HCT116 (cell line): ENCODE measurements around the gene LRRC4C. TPM values are rescaled to one million over a fixed set of nuclear protein-coding genes. Genes with fewer than 3 reads are reported as not detected.

Experiments
- ATAC-seq: fragments of 200-7000 bp; cut with Tn5 transposase; 2 replicates; pipeline ENCODE4 v1.9.1; 2020; ENCODE audit warnings: mild to moderate bottlenecking, moderate library complexity
- BruUV-seq: library from RNA; stranded (reverse); fragments of 400-500 nt; replicated peaks from 2 replicates; lab custom pipeline; 2021; lab: Mats Ljungman, UMichigan
- CTCF ChIA-PET: fragments of 300-600 bp; sonication (Branson Sonifier 250); formaldehyde crosslinking; loops from one replicate; lab custom pipeline; 2021; ENCODE audit warnings: antibody characterized with exemption; lab: Charles Lee
- POLR2A ChIA-PET: fragments of 300-600, 350-600 bp; sonication (Branson Sonifier 250); formaldehyde crosslinking; loops from one replicate; lab custom pipeline; 2021; ENCODE audit warnings: antibody characterized with exemption; lab: Charles Lee
- RAD21 ChIA-PET, 2 experiments: fragments of 300-600 bp; sonication (Branson Sonifier 250); formaldehyde crosslinking; loops; one replicate each; lab custom pipeline; 2023; ENCODE audit warnings: low total read pairs in 2 of 2; ENCODE audit not compliant: uncharacterized antibody in 2 of 2, unreplicated experiment in 2 of 2, low non-redundant PET in 1 of 2; lab: Charles Lee
- DNase-seq: peaks from one replicate; pipeline ENCODE4 v3.0.0-alpha.2; 2010; ENCODE audit warnings: low read depth, low spot score
- H2AFZ ChIP-seq: fragments of 200-600 bp; shearing (Covaris generic), sonication (generic); 2 replicates; pipeline ENCODE4 v1.6.1; 2017; ENCODE audit warnings: low read depth, mixed run types, mixed read lengths, antibody characterized with exemption, low read length; ENCODE audit not compliant: poor library complexity, severe bottlenecking
- H3K27ac ChIP-seq: 2 replicates; pipeline ENCODE4 v1.5.1; 2012; ENCODE audit warnings: low read depth, low read length
- H3K27me3 ChIP-seq: fragments of 200-600 bp; sonication (generic); 2 replicates; pipeline ENCODE4 v1.6.1; 2016; ENCODE audit warnings: mixed run types, low read length, mixed read lengths; ENCODE audit not compliant: insufficient read depth
- H3K36me3 ChIP-seq, 2 experiments: fragments of 200-500 bp in 1 of 2; fragments of 200-600 bp in 1 of 2; sonication (Bioruptor generic) in 1 of 2; sonication (generic) in 1 of 2; 2 replicates each; pipeline versions ENCODE4 v1.5.1 to v1.6.1; 2014 to 2016; ENCODE audit warnings: low read length in 2 of 2, inconsistent platforms in 1 of 2, mixed read lengths in 1 of 2, mixed run types in 1 of 2; ENCODE audit not compliant: insufficient read depth in 2 of 2, control insufficient read depth in 1 of 2
- H3K4me1 ChIP-seq, 2 experiments: fragments of 200-600 bp in 1 of 2; sonication (generic) in 1 of 2; 2 replicates each; pipeline versions ENCODE4 v1.5.1 to v1.6.1; 2012 to 2017; ENCODE audit warnings: low read length in 2 of 2, inconsistent platforms in 1 of 2, mild to moderate bottlenecking in 1 of 2, mixed read lengths in 1 of 2, mixed run types in 1 of 2, moderate library complexity in 1 of 2; ENCODE audit not compliant: insufficient read depth in 2 of 2, control insufficient read depth in 1 of 2
- H3K4me2 ChIP-seq: fragments of 200-600 bp; sonication (generic); 2 replicates; pipeline ENCODE4 v1.6.1; 2017; ENCODE audit warnings: mixed run types, low read length, mixed read lengths
- H3K4me3 ChIP-seq, 2 experiments: fragments of 200-600 bp in 1 of 2; sonication (generic) in 1 of 2; replicated peaks in 1 of 2; 2 replicates each; pipeline ENCODE4 v1.5.1; 2011 to 2016; ENCODE audit warnings: low read length in 2 of 2, control low read depth in 1 of 2, low read depth in 1 of 2, mild to moderate bottlenecking in 1 of 2, mixed read lengths in 1 of 2, mixed run types in 1 of 2
- H3K79me2 ChIP-seq: fragments of 200-600 bp; sonication (generic); 2 replicates; pipeline ENCODE4 v1.6.1; 2017; ENCODE audit warnings: mild to moderate bottlenecking, mixed run types, low read length, moderate library complexity, mixed read lengths; ENCODE audit not compliant: insufficient read depth
- H3K9ac ChIP-seq: fragments of 200-600 bp; sonication (generic); 2 replicates; pipeline ENCODE4 v1.6.1; 2016; ENCODE audit warnings: low read length, mixed read lengths
- H3K9me2 ChIP-seq: fragments of 200-600 bp; sonication (generic), shearing (Covaris generic); 2 replicates; pipeline ENCODE4 v1.6.1; 2017; ENCODE audit warnings: mixed run types, mild to moderate bottlenecking, moderate library complexity; ENCODE audit not compliant: insufficient read depth
- H3K9me3 ChIP-seq, 2 experiments: fragments of 200-500 bp in 1 of 2; fragments of 200-600 bp in 1 of 2; sonication (Bioruptor generic) in 1 of 2; sonication (generic) in 1 of 2; 2 replicates each; pipeline ENCODE4 v1.6.1; 2014 to 2017; ENCODE audit warnings: low read length in 2 of 2, mixed read lengths in 2 of 2, inconsistent platforms in 1 of 2, low read depth in 1 of 2, mild to moderate bottlenecking in 1 of 2, mixed run types in 1 of 2, moderate library complexity in 1 of 2; ENCODE audit not compliant: control insufficient read depth in 1 of 2, insufficient read depth in 1 of 2
- H4K20me1 ChIP-seq: fragments of 200-600 bp; sonication (generic), shearing (Covaris generic); 2 replicates; pipeline ENCODE4 v1.6.1; 2017; ENCODE audit warnings: mixed run types, mild to moderate bottlenecking, moderate library complexity; ENCODE audit not compliant: insufficient read depth
- ATF3 ChIP-seq: IDR thresholded peaks from 2 replicates; pipeline ENCODE4 v1.6.1; 2012
- CBX3 ChIP-seq: IDR thresholded peaks from 2 replicates; pipeline ENCODE4 v1.6.1; 2012; ENCODE audit warnings: low read depth
- CEBPB ChIP-seq: IDR thresholded peaks from 2 replicates; pipeline ENCODE4 v1.6.1; 2012; ENCODE audit warnings: low read depth
- CTCF ChIP-seq, 3 experiments: fragments of 200-600 bp in 1 of 3; sonication (generic) in 1 of 3; IDR thresholded peaks in 2 of 3; conservative IDR thresholded peaks in 1 of 3; 2 replicates each; pipeline ENCODE4 v1.5.1; 2012 to 2017; ENCODE audit warnings: low read depth in 2 of 3, low read length in 2 of 3, antibody characterized with exemption in 1 of 3, borderline replicate concordance in 1 of 3, control low read depth in 1 of 3, mild to moderate bottlenecking in 1 of 3, mixed read lengths in 1 of 3, mixed run types in 1 of 3, moderate library complexity in 1 of 3; ENCODE audit not compliant: insufficient read depth in 1 of 3
- EZH2phosphoT487 ChIP-seq: fragments of 200-600 bp; IDR thresholded peaks from 2 replicates; pipeline ENCODE4 v1.6.1; 2018; ENCODE audit warnings: antibody characterized with exemption, borderline replicate concordance
- JUND ChIP-seq: IDR thresholded peaks from 2 replicates; pipeline ENCODE4 v1.6.1; 2012
- MAX ChIP-seq: IDR thresholded peaks from 2 replicates; pipeline ENCODE4 v1.6.1; 2012
- POLR2A ChIP-seq: IDR thresholded peaks from 2 replicates; pipeline ENCODE4 v1.7.0; 2011; ENCODE audit warnings: borderline replicate concordance; ENCODE audit not compliant: insufficient read depth, insufficient read length; ENCODE audit errors: extremely low read depth
- POLR2AphosphoS5 ChIP-seq: IDR thresholded peaks from 2 replicates; pipeline ENCODE4 v1.6.1; 2011; ENCODE audit warnings: mild to moderate bottlenecking, low read depth, low read length, moderate library complexity
- RAD21 ChIP-seq: IDR thresholded peaks from 2 replicates; pipeline ENCODE4 v1.6.1; 2012; ENCODE audit warnings: low read depth, mild to moderate bottlenecking
- SP1 ChIP-seq: IDR thresholded peaks from 2 replicates; pipeline ENCODE4 v1.6.1; 2012; ENCODE audit warnings: low read depth
- TCF7L2 ChIP-seq: IDR thresholded peaks from 2 replicates; pipeline ENCODE4 v1.7.0; 2011; ENCODE audit warnings: borderline replicate concordance, inconsistent platforms; ENCODE audit not compliant: insufficient read depth, insufficient read length; ENCODE audit errors: extremely low read depth
- ZBTB33 ChIP-seq: IDR thresholded peaks from 2 replicates; pipeline ENCODE4 v1.6.1; 2011; ENCODE audit warnings: mild to moderate bottlenecking, low read length, moderate library complexity; ENCODE audit not compliant: insufficient replicate concordance; ENCODE audit errors: extremely low read depth
- intact Hi-C: fragments of 100-400 bp; cut with micrococcal nuclease; formaldehyde crosslinking; loops from 2 replicates; pipeline ENCODE4 v1.10.0; 2022
- total RNA-seq: library from RNA; stranded (reverse); gene quantifications from one replicate; pipeline ENCODE4 v1.2.1, GENCODE V29; 2021; ENCODE audit not compliant: unreplicated experiment

LRRC4C gene
- total RNA-seq, 1 experiment from 2014 or later, result not detected

GRCh38 chr11:41039592-41039991 is 419.9 kb downstream of the LRRC4C start:
- Histone ChIP-seq H3K4me2 (no peak overlapping the region), H4K20me1 (no peaks in the 10 kb centered on the region), H3K9me2 (no peaks in the 10 kb centered on the region), H3K27me3 (no peaks in the 10 kb centered on the region), H3K4me1 (no peaks in the 10 kb centered on the region), H3K27ac (no peak overlapping the region), H3K9me3 (peaks cover 0 to 32% of the 10 kb centered on the region in 2 experiments; a peak in 1 of 4 replicates), H3K9ac (no peak overlapping the region), H3K36me3 (no peaks in the 10 kb centered on the region), H3K4me3 (no peak overlapping the region), H3K79me2 (no peaks in the 10 kb centered on the region), H2AFZ (no peak overlapping the region)
- ChIA-PET POLR2A (no interaction called here), CTCF (no interaction called here), RAD21 (no interaction called here)
- intact Hi-C loops, result no loop called here
- ATAC-seq (no peak), DNase-seq (no peak)
- TF ChIP-seq TCF7L2 (no peak), MAX (no peak), CTCF (IDR thresholded peaks at IDR 0.05 in 2 of 3, conservative IDR thresholded peaks at IDR 0.05 in 1 of 3; ENCODE audit: borderline replicate concordance in 1 of 3, insufficient read depth in 1 of 3, low read depth in 2 of 3, low read length in 2 of 3) (no peak), EZH2phosphoT487 (no peak), RAD21 (no peak), JUND (no peak)
- BruUV-seq, result no TSS peak

GRCh38 chr11:41031551-41032060 is 427.8 kb downstream of the LRRC4C start:
- no peak overlapping the region for H3K27ac ChIP-seq
- no peaks in the 10 kb centered on the region for H3K36me3 ChIP-seq
- no peaks in the 10 kb centered on the region for H3K27me3 ChIP-seq
- no peak for ATAC-seq
- H3K9me2 ChIP-seq, result no peaks in the 10 kb centered on the region
- no peaks in the 10 kb centered on the region for H4K20me1 ChIP-seq
- ChIA-PET CTCF (no interaction called here), POLR2A (no interaction called here), RAD21 (no interaction called here)
- no peak overlapping the region for H3K4me3 ChIP-seq
- no peak overlapping the region for H2AFZ ChIP-seq
- no peak for DNase-seq
- H3K9me3 ChIP-seq, result peaks cover 0 to 21% of the 10 kb centered on the region in 2 experiments; a peak in 2 of 4 replicates
- no peaks in the 10 kb centered on the region for H3K79me2 ChIP-seq
- BruUV-seq, result no TSS peak
- no peaks in the 10 kb centered on the region for H3K4me1 ChIP-seq
- intact Hi-C loops, result no loop called here
- no peak overlapping the region for H3K4me2 ChIP-seq
- no peak overlapping the region for H3K9ac ChIP-seq
- TF ChIP-seq ZBTB33 (no peak), POLR2AphosphoS5 (no peak), RAD21 (no peak), CBX3 (no peak), POLR2A (no peak), ATF3 (no peak), CTCF (IDR thresholded peaks at IDR 0.05 in 2 of 3, conservative IDR thresholded peaks at IDR 0.05 in 1 of 3; ENCODE audit: borderline replicate concordance in 1 of 3, insufficient read depth in 1 of 3, low read depth in 2 of 3, low read length in 2 of 3) (no peak), SP1 (no peak), CEBPB (no peak)
